H1 (cell line): ENCODE data around the gene COL12A1. TPM values are rescaled to one million over a fixed set of nuclear protein-coding genes. Genes with fewer than 3 reads are reported as not detected.

Source experiments
- NRF1 ChIP-seq: IDR thresholded peaks from 2 replicates; pipeline ENCODE4 v1.6.1; 2011; ENCODE audit warnings: mild to moderate bottlenecking, low read depth, low read length, improper control_type of control experiment
- RXRA ChIP-seq: IDR thresholded peaks from 2 replicates; pipeline ENCODE4 v1.6.1; 2011; ENCODE audit warnings: low read depth, mild to moderate bottlenecking, low read length, moderate library complexity; ENCODE audit not compliant: insufficient read depth
- polyA plus RNA-seq, 7 experiments: library from polyadenylated mRNA; depleted of rRNA in 3 of 7; stranded (reverse) in 5 of 7; unstranded in 2 of 7; fragments of >200 nt in 5 of 7; fragments of 200-250 nt in 2 of 7; gene quantifications; 1 replicate in 5 of 7; 2 replicates in 1 of 7; 4 replicates in 1 of 7; pipeline versions ENCODE4 v1.2.1 to v1.2.3, GENCODE V29; 2011 to 2013; ENCODE audit warnings: missing spikeins in 2 of 7, mixed read lengths in 2 of 7
- total RNA-seq: library from RNA; stranded (reverse); fragmentation: NEBNext Ultra II Directional; extraction: Animal tissue kit (Norgen Biotek cat#: 25700); gene quantifications from 2 replicates; pipeline ENCODE4 v1.2.1, GENCODE V29; 2021
- TF ChIP-seq, protein P1 (sequence below): IDR thresholded peaks from 2 replicates; pipeline ENCODE4 v1.6.1; 2011; ENCODE audit warnings: low read depth, mild to moderate bottlenecking, low read length; ENCODE audit not compliant: insufficient read depth

COL12A1 gene
- total and polyA plus RNA-seq, 2 of the 8 experiments (the other 6 are each of a cell fraction or from before 2014, with no cell fraction given): 1.4 to 4.7 TPM

DNA sequence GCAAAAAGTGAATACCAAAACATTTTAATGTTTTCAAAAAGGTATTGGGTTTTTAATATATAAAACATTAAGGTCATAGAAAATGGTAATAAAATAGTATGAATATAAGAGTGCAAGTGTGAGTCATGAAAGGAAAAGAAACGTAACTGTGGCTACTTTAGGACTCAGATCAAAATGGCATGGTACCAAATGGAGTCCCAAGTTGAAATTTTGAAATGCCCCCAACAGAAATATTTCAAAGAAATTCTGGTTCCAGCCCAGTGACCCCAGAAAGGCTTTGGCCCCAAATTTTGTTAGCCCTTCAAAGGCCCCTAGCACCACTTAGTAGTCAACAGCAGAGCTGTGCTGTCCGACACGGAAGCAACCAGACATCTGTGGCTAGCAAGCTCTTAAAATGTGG lies 6.0 kb downstream of the COL12A1 start (continued):
- TF ChIP-seq RXRA: no peak
- TF ChIP-seq NRF1: no peak
- TF ChIP-seq, protein P1, sequence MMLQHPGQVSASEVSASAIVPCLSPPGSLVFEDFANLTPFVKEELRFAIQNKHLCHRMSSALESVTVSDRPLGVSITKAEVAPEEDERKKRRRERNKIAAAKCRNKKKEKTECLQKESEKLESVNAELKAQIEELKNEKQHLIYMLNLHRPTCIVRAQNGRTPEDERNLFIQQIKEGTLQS: no peak
- TF ChIP-seq, all 59 proteins: peak for 0
